ENCODE data around the gene TFCP2L1. TPM values are rescaled to one million over a fixed set of nuclear protein-coding genes. Genes with fewer than 3 reads are reported as not detected.

TFCP2L1 gene
- total and polyA plus RNA-seq, 4 donors = 0.30 to 0.89 (median 0.51) TPM

GRCh38 chr2:121287956-121288355, 3.0 kb upstream of the TFCP2L1 start:
- H3K27me3 ChIP-seq (ENCODE audit: control insufficient read depth, insufficient read depth, low read length) = peaks cover 27% of the 10 kb centered on the region
- H3K27ac ChIP-seq (ENCODE audit: low read depth, low read length) = no peak overlapping the region
- DNase-seq (ENCODE audit: low read depth in 4 of 6, low spot score in 6 of 6) = no peak
- H3K36me3 ChIP-seq (ENCODE audit: control insufficient read depth, insufficient read depth, low read length) = no peaks in the 10 kb centered on the region
- peaks cover 8% of the 10 kb centered on the region for H3K4me1 ChIP-seq (ENCODE audit: control insufficient read depth, insufficient read depth, low read length)
- no peak overlapping the region for H3K4me3 ChIP-seq (ENCODE audit: low read depth, low read length)
- 100% methylated on average over 4 of the region's 4 CpGs for WGBS (ENCODE audit: insufficient coverage)
- H3K9me3 ChIP-seq (ENCODE audit: control insufficient read depth, insufficient read depth, low read length) = no peaks in the 10 kb centered on the region

GRCh38 chr2:121287146-121287798, 2.3 kb upstream of the TFCP2L1 start:
- Histone ChIP-seq H3K4me1 (ENCODE audit: control insufficient read depth, insufficient read depth, low read length) (peaks cover 8% of the 10 kb centered on the region), H3K27me3 (ENCODE audit: control insufficient read depth, insufficient read depth, low read length) (peaks cover 31% of the 10 kb centered on the region), H3K4me3 (ENCODE audit: low read depth, low read length) (no peak overlapping the region), H3K27ac (ENCODE audit: low read depth, low read length) (no peak overlapping the region), H3K9me3 (ENCODE audit: control insufficient read depth, insufficient read depth, low read length) (no peaks in the 10 kb centered on the region), H3K36me3 (ENCODE audit: control insufficient read depth, insufficient read depth, low read length) (no peaks in the 10 kb centered on the region)
- WGBS (ENCODE audit: insufficient coverage) = 91% methylated on average over 4 of the region's 9 CpGs
- no peak for DNase-seq (ENCODE audit: low read depth in 4 of 6, low spot score in 6 of 6)

- Histone ChIP-seq H3K4me3 (ENCODE audit: low read depth, low read length) (no peak overlapping the region), H3K36me3 (ENCODE audit: control insufficient read depth, insufficient read depth, low read length) (no peaks in the 10 kb centered on the region), H3K4me1 (ENCODE audit: control insufficient read depth, insufficient read depth, low read length) (peaks cover 8% of the 10 kb centered on the region), H3K27me3 (ENCODE audit: control insufficient read depth, insufficient read depth, low read length) (peaks cover 31% of the 10 kb centered on the region), H3K27ac (ENCODE audit: low read depth, low read length) (no peak overlapping the region), H3K9me3 (ENCODE audit: control insufficient read depth, insufficient read depth, low read length) (no peaks in the 10 kb centered on the region)
- no peak for DNase-seq (ENCODE audit: low read depth in 4 of 6, low spot score in 6 of 6)
- 70% methylated on average over 2 of the region's 4 CpGs for WGBS (ENCODE audit: insufficient coverage)
Measured at GRCh38 chr2:121286506-121286905, 1.5 kb upstream of the TFCP2L1 start.

- H3K27ac ChIP-seq (ENCODE audit: low read depth, low read length) = no peak overlapping the region
- H3K4me3 ChIP-seq (ENCODE audit: low read depth, low read length) = no peak overlapping the region
- H3K4me1 ChIP-seq (ENCODE audit: control insufficient read depth, insufficient read depth, low read length) = peaks cover 8% of the 10 kb centered on the region
- 100% methylated on average over 1 of the region's 3 CpGs for WGBS (ENCODE audit: insufficient coverage)
- H3K36me3 ChIP-seq (ENCODE audit: control insufficient read depth, insufficient read depth, low read length) = no peaks in the 10 kb centered on the region
- H3K27me3 ChIP-seq (ENCODE audit: control insufficient read depth, insufficient read depth, low read length) = peaks cover 31% of the 10 kb centered on the region
- H3K9me3 ChIP-seq (ENCODE audit: control insufficient read depth, insufficient read depth, low read length) = no peaks in the 10 kb centered on the region
- DNase-seq (ENCODE audit: low read depth in 4 of 6, low spot score in 6 of 6) = no peak
Measured at GRCh38 chr2:121285926-121286325, 924 bp upstream of the TFCP2L1 start.

GRCh38 chr2:121283670-121284462, 1.1 kb downstream of the TFCP2L1 start:
- Histone ChIP-seq H3K27me3 (ENCODE audit: control insufficient read depth, insufficient read depth, low read length) (peaks cover 31% of the 10 kb centered on the region), H3K9me3 (ENCODE audit: control insufficient read depth, insufficient read depth, low read length) (no peaks in the 10 kb centered on the region), H3K4me1 (ENCODE audit: control insufficient read depth, insufficient read depth, low read length) (peaks cover 8% of the 10 kb centered on the region), H3K27ac (ENCODE audit: low read depth, low read length) (no peak overlapping the region), H3K36me3 (ENCODE audit: control insufficient read depth, insufficient read depth, low read length) (no peaks in the 10 kb centered on the region), H3K4me3 (ENCODE audit: low read depth, low read length) (no peak overlapping the region)
- no peak for DNase-seq (ENCODE audit: low read depth in 4 of 6, low spot score in 6 of 6)
- 18% methylated on average over 8 of the region's 12 CpGs for WGBS (ENCODE audit: insufficient coverage)

GRCh38 chr2:121282800-121283385, 2.1 kb downstream of the TFCP2L1 start:
- 80% methylated on average over 10 of the region's 13 CpGs for WGBS (ENCODE audit: insufficient coverage)

GRCh38 chr2:121281694-121282093, 3.3 kb downstream of the TFCP2L1 start:
- H3K27me3 ChIP-seq (ENCODE audit: control insufficient read depth, insufficient read depth, low read length) = peaks cover 31% of the 10 kb centered on the region
- peaks cover 8% of the 10 kb centered on the region for H3K4me1 ChIP-seq (ENCODE audit: control insufficient read depth, insufficient read depth, low read length)
- H3K27ac ChIP-seq (ENCODE audit: low read depth, low read length) = no peak overlapping the region
- no peaks in the 10 kb centered on the region for H3K36me3 ChIP-seq (ENCODE audit: control insufficient read depth, insufficient read depth, low read length)
- no peak overlapping the region for H3K4me3 ChIP-seq (ENCODE audit: low read depth, low read length)
- 87% methylated on average over 2 of the region's 7 CpGs for WGBS (ENCODE audit: insufficient coverage)
- H3K9me3 ChIP-seq (ENCODE audit: control insufficient read depth, insufficient read depth, low read length) = no peaks in the 10 kb centered on the region
- no peak for DNase-seq (ENCODE audit: low read depth in 4 of 6, low spot score in 6 of 6)

More at GRCh38 chr2:121282800-121283385, 2.1 kb downstream of the TFCP2L1 start:
- no peak overlapping the region for H3K27ac ChIP-seq (ENCODE audit: low read depth, low read length)
- H3K4me3 ChIP-seq (ENCODE audit: low read depth, low read length) = no peak overlapping the region
- H3K36me3 ChIP-seq (ENCODE audit: control insufficient read depth, insufficient read depth, low read length) = no peaks in the 10 kb centered on the region
- H3K27me3 ChIP-seq (ENCODE audit: control insufficient read depth, insufficient read depth, low read length) = peaks cover 31% of the 10 kb centered on the region
- DNase-seq (ENCODE audit: low read depth in 4 of 6, low spot score in 6 of 6) = no peak
- peaks cover 8% of the 10 kb centered on the region for H3K4me1 ChIP-seq (ENCODE audit: control insufficient read depth, insufficient read depth, low read length)
- no peaks in the 10 kb centered on the region for H3K9me3 ChIP-seq (ENCODE audit: control insufficient read depth, insufficient read depth, low read length)

GRCh38 chr2:121281107-121281506, 3.9 kb downstream of the TFCP2L1 start:
- WGBS (ENCODE audit: insufficient coverage) = 88% methylated on average over 19 of the region's 19 CpGs

GRCh38 chr2:121279476-121280220, 5.4 kb downstream of the TFCP2L1 start:
- DNase-seq (ENCODE audit: low read depth in 4 of 6, low spot score in 6 of 6) = no peak
- no peak overlapping the region for H3K4me3 ChIP-seq (ENCODE audit: low read depth, low read length)
- H3K27ac ChIP-seq (ENCODE audit: low read depth, low read length) = no peak overlapping the region
- H3K36me3 ChIP-seq (ENCODE audit: control insufficient read depth, insufficient read depth, low read length) = no peaks in the 10 kb centered on the region
- WGBS (ENCODE audit: insufficient coverage) = 89% methylated on average over 8 of the region's 10 CpGs
- H3K4me1 ChIP-seq (ENCODE audit: control insufficient read depth, insufficient read depth, low read length) = peaks cover 4% of the 10 kb centered on the region
- no peaks in the 10 kb centered on the region for H3K9me3 ChIP-seq (ENCODE audit: control insufficient read depth, insufficient read depth, low read length)
- H3K27me3 ChIP-seq (ENCODE audit: control insufficient read depth, insufficient read depth, low read length) = peaks cover 21% of the 10 kb centered on the region

More at GRCh38 chr2:121281107-121281506, 3.9 kb downstream of the TFCP2L1 start:
- peaks cover 8% of the 10 kb centered on the region for H3K4me1 ChIP-seq (ENCODE audit: control insufficient read depth, insufficient read depth, low read length)
- H3K27me3 ChIP-seq (ENCODE audit: control insufficient read depth, insufficient read depth, low read length) = peaks cover 30% of the 10 kb centered on the region
- no peak for DNase-seq (ENCODE audit: low read depth in 4 of 6, low spot score in 6 of 6)
- H3K4me3 ChIP-seq (ENCODE audit: low read depth, low read length) = no peak overlapping the region
- H3K9me3 ChIP-seq (ENCODE audit: control insufficient read depth, insufficient read depth, low read length) = no peaks in the 10 kb centered on the region
- H3K36me3 ChIP-seq (ENCODE audit: control insufficient read depth, insufficient read depth, low read length) = no peaks in the 10 kb centered on the region
- H3K27ac ChIP-seq (ENCODE audit: low read depth, low read length) = no peak overlapping the region
